HG02981 (cell line): ENCODE results near the gene SYT3.

ENCODE experiments used
- ATAC-seq: cut with Tn5 transposase; IDR thresholded peaks from one replicate; pipeline ENCODE4 v1.9.1; 2021; ENCODE audit warnings: mild to moderate bottlenecking, moderate library complexity; ENCODE audit not compliant: unreplicated experiment

Gene SYT3

GRCh38 chr19:50662651-50663481, 23.2 kb upstream of the SYT3 start:
- ATAC-seq: no peak

- no peak for ATAC-seq
Observed at GRCh38 chr19:50661766-50662650, 22.3 kb upstream of the SYT3 start.

GRCh38 chr19:50661023-50661422, 21.3 kb upstream of the SYT3 start:
- ATAC-seq: no peak

GRCh38 chr19:50660088-50660366, 20.3 kb upstream of the SYT3 start:
- no peak for ATAC-seq

- no peak for ATAC-seq
Observed at GRCh38 chr19:50659318-50660087, 19.8 kb upstream of the SYT3 start.

- no peak for ATAC-seq
Observed at GRCh38 chr19:50658441-50659317, 19.0 kb upstream of the SYT3 start.

GRCh38 chr19:50657712-50658440, 18.2 kb upstream of the SYT3 start:
- ATAC-seq: no peak

- ATAC-seq: no peak
Observed at GRCh38 chr19:50657222-50657669, 17.6 kb upstream of the SYT3 start.

- ATAC-seq: no peak
Observed at GRCh38 chr19:50654882-50655281, 15.2 kb upstream of the SYT3 start.

GRCh38 chr19:50652722-50653121, 13.0 kb upstream of the SYT3 start:
- ATAC-seq: no peak

- no peak for ATAC-seq
Observed at GRCh38 chr19:50651174-50651573, 11.5 kb upstream of the SYT3 start.

GRCh38 chr19:50649433-50650391, 10.0 kb upstream of the SYT3 start, which contains the start of gene C19orf81:
TSS of gene C19orf81 (plus strand) at chr19:50649445. CDS start at chr19:50649445, 0 bp downstream.
- no peak for ATAC-seq

- no peak for ATAC-seq
Observed at GRCh38 chr19:50648659-50649058, 9.0 kb upstream of the SYT3 start.

- ATAC-seq: no peak
Observed at GRCh38 chr19:50647879-50648615, 8.4 kb upstream of the SYT3 start.

GRCh38 chr19:50646074-50646807, 6.6 kb upstream of the SYT3 start:
- no peak for ATAC-seq

- ATAC-seq: no peak
Observed at GRCh38 chr19:50645107-50645506, 5.4 kb upstream of the SYT3 start.

GRCh38 chr19:50644315-50644915, 4.7 kb upstream of the SYT3 start:
- no peak for ATAC-seq
